ENCODE results near the gene BCAS3.
"Not testable (repeated sequence)": the region's sequence is repeated elsewhere in the genome, so short reads cannot be mapped to it uniquely, and the experiment has no call there.

The BCAS3 gene

DNA sequence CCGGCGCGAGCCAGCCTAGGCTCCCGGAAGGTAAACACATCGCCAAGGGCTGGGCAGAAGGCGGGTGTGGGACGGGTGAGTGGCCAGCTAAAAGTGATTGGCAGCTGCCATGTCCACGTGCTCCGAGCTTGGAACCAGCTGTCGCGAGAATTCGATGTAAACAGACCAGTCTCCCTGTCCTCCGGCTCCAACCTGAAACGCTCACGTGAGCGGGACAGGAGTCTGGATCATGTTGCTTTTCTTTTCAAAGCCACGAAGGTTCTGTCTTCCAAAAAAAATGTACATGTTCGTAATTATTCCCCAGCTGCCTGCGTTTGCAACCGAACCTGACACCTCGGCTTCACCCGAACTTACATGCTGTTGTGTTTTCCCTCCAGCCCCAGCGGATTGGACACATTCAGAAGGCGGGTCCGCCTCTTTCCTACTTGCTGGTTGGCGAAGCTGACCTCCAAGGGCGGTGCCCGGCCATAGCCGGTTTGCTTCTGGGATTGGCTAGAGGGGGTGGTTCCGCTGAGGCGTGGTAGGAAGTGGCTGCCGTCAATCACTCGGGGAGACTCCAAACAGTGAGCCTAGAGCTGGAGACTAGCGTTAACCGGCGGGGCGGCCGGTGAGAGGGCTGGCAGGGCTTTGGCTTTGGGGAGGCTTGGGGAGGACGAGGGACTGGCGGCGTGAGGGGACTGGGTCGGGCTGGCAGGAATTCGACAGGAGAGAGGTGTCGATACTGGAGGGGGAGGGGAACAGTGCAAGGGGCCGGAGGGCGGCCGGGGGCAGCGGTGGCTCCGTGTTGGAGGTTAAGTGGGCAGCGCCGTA is at the start of gene BCAS3:
TSS of gene BCAS3 (plus strand) at position 544 of the 810 bp plus-strand sequence.
- DNase-seq = peak; percentile 98

DNA sequence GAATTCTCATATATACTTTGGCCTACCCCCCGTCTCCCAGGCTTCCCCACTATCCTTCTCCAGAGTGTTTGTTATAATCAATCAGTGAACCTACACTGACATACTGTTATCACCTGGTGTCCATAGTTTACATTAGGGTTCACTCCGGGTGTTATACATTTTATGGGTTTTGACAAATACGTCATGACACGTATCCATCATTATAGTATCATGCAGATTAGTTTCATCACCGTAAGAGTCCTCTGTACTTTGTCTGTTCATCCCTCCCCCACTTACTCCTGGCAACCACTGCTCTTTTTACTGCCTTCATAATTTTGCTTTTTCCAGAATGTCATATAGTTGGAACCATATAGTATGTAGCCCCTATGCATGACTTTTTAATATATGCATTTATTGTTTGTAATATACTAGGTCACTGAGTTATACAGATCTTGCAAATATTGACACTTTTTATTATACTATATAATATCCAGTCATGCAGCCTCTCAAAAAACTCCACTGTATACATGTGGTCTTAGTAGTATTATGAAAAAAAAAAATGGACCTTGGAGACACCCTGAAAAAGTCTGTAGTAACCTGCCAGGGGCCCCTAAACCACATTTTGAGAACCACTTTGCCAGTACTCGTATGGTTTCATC is 49.3 kb upstream of the BCAS3 start:
- no peak for DNase-seq

DNA sequence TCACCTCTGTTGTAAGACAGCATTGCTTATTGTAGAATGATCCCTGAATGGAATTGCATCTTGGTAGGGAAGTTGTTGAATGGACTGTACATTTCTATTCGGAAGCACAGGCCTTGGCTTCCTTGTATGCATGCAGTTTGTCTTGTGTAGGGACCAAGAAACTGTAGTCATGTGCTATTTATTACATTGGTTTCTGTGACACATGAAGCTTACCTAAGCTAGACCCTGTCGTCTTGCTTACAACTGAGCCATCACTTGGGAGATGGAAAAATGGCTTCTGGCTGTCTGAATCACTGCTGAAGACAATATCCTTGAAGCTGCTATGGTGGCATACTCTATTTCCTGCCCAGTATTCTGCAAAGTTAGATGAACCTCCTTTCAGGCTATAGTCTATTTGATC is 48.5 kb upstream of the BCAS3 start:
- no peak for DNase-seq

DNA sequence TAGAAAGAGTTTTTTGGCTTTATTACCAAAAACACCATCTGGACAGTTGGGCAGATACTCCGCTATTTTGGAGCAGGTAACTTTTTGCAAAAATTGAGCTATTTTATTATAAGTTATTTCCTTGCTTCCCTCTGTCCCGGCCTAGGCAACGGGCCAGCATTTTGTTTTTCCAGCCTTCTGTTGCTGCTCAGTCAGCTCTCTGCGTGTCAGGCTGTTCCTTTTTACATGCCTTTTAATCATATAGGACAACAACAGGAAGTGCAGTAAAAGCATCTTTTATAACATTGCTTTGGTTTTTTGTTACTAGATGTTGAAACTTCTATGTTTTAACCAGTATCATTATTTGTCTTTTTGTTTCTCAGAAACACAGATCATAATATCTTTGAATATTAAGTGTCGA is 47.3 kb upstream of the BCAS3 start:
- no peak for DNase-seq

DNA sequence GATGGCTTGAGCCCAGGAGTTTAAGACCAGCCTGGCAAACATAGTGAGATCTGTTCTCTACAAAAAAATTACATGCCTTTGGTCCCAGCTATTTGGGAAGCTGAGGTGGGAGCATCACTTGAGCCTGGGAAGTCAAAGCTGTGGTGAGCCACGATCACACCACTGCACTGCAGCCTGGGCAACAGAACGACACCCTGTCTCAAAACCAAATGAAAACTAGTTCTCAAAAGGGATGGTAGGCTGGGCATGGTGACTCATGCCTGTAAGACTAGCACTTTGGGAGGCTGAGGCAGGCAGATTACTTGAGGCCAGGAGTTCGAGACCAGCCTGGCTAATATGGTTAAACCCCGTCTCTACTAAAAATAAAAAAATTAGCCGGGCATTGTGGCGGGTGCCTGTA is 46.5 kb upstream of the BCAS3 start:
- DNase-seq = no peak

DNA sequence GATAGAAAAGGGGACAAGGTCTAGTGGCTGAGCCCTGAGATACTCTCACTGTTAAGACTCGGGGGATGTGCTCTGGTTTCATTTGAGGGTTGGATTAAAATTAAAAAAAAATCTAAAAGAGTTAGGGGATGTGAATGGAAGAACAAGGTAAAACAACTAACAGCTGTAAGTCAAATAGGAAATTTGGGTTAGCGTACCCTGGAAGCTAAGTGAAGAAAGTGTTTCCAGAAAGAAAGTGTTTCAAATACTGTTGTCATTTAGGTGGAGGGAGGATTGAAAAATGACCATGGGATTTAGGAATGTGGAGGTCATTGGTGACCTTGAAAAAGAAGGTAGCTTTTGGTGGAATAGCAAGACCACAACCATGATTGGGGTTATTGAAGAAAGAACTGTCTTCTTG is 40.0 kb upstream of the BCAS3 start:
- DNase-seq = no peak

DNA sequence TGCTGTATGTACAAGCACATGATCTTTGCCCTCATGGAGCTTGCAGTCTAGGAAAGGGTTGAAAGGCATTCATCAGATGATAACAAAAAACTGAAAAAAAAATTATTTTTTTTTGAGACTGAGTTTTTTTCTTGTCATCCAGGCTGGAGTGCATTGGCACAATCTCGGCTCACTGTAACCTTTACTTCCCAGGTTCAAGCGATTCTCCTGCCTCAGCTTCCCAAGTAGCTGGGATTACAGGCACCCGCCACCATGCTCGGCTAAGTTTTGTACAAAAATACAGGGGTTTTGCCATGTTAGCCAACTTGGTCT is 38.7 kb upstream of the BCAS3 start:
- no peak for DNase-seq

DNA sequence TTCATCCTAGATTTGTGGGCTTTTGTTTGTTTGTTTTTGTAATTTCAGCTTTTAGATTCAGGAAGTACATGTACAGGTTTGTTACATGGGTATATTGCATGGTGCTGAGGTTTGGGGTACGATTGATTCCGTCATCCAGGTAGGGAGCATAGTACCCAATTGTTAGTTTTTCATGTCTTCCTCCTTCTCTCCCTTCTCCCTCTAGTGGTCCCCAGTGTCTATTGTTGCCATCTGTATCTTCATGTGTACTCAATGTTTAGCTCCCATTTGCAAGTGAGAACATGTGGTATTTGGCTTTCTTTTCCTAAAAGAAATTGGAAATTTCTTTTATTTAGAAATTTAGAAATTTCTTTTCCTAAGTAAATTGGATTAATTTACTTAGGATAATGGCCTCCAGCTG is 37.1 kb upstream of the BCAS3 start:
- no peak for DNase-seq

DNA sequence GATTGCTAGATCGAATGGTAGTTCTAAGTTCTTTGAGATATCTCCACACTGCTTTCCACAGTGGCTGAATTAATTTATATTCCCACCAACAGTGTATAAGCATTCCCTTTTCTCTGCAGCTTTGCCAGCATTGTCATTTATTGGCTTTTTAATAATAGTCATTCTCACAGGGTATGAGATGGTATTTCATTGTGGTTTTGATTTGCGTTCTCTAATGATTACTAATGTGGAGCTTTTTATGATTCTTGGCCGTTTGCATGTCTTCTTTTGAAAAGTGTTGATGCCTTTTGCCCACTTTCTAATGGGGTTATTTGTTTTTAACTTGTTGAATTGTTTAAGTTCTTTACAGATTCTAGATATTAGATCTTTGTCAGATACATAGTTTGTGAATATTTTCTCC is 36.5 kb upstream of the BCAS3 start:
- DNase-seq = no peak

DNA sequence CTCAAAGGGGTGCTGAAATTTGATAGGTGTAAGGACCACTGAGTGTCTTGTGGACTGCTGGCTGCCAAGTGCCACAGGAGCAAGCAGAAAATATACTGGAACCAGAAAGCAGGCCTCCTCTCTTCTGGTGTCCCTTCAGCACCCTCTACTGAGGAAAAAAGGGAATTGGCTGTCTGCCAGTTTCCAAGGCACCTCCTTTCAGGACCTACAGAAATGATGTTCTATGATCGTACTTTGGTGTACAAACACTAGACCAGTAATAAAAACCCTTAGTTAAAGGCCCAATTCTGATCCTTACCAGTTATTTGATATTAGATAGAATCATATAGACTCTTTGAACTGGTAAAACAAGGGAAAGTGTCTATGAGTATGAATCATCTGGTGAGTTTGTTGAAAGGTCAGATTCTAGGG is 35.8 kb upstream of the BCAS3 start:
- DNase-seq = peak; percentile 57

DNA sequence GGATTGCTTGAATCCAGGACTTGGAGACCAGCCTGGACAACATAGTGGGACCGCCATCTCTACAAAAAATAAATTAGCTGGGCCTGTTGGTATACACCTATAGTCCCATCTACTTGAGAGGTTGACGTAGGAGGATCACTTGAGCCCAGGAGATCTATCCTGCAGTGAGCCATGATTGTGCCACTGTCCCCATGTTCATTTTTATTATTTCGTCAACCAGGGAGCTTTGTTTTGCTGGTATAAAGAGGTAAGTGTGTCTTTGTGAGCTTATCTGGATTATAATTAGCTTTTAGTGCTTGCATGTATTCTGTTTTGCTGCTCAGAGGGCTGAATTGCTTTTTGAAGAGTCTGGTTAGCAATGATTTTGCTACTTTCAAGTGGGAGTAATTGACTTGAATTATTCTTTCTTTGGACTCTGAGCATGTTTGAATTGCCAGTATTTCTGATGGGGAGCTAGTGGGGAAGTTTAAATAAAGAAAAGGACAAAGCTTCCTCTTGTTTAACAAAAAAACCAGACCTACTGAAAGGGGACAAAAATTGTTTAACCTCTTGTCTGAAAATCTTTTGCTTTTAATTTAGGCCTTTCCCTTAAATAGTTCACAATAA is 31.6 kb upstream of the BCAS3 start:
- no peak for DNase-seq

DNA sequence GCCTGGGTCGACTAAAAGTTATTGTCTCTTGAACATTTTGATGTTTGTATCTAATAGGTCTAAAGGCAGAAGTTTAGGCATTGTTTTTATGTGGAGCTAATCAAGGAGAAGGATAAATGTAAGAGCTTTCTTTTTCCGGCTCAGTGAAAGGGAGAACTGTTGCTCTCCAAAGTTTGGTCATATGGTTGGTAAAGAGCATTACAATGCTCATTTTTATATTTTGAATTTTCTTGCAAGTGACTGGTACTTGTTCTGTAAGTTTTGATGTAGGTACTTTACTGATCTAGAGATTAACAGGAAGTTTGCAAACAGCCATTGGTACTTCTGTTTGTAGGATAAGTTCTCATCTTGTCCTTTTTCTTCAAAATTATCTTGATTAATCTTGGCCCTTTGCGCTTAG is 30.9 kb upstream of the BCAS3 start:
- no peak for DNase-seq

DNA sequence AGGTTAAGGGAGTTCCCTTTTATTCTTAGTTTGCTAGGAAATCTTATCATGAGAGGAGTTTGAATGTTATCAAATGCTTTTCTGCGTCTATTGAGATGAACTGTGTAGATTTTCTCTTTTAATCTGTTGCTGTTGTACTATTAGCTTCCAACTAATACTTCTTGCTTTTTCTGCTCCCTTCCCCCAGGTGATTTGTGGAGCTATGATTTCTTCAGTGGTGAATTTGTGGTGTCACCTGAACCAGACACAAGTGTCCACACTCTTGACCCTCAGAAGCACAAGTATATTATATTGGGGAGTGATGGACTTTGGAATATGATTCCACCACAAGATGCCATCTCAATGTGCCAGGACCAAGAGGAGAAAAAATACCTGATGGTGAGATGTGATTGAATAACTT is 29.9 kb upstream of the BCAS3 start:
- DNase-seq = no peak

DNA sequence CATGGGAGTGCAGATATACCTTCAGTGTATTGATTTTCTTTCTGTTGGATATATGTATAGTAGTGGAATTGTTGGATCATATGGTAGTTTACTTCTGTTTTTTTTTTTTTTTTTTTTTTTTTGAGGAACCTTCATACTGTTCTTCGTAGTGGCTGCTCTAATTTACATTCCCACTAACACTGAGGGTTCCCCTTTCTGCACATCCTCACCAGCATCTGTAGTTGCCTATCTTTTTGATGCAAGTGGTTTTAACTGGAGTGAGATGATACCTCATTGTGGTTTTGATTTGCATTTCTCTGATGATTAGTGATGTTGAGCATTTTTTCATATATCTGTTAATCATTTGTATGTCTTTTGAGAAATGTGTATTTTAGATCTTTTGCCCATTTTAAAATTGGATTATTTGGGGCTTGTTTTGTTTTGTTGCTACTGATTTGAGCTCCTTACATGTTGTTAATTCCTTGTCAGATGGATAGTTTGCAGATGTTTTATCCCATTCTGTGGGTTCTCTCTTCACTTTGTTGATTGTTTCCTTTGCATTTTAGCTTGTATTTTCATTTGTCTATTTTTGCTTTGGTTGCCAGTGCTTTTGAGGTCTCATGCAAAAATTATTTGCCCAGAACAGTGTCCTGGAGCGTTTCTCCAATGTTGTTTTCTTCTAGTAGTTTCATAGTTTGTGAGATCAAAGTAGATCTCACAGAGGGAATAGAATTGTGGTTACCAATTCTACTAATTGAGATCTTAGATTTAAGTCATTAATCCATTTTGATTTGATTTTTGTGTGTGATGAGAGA is 25.0 kb upstream of the BCAS3 start:
- peak; percentile 1 for DNase-seq

DNA sequence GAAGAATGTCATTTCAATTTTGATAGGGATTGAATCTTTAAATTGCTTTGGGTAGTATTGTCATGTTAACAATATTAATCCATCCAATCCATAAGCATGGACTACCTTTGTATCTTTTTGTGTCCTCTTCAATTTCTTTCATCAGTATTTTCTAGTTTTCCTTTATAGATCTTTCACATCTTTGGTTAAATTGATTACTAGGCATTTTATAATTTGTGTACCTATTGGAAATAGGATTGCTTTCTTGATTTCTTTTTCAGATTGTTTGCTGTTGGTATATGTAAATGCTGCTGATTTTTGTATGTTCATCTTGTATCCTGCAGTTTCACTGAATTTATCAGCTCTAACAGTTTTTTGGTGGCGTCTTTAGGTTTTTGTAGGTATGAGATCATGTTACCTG is 24.1 kb upstream of the BCAS3 start:
- no peak for DNase-seq

DNA sequence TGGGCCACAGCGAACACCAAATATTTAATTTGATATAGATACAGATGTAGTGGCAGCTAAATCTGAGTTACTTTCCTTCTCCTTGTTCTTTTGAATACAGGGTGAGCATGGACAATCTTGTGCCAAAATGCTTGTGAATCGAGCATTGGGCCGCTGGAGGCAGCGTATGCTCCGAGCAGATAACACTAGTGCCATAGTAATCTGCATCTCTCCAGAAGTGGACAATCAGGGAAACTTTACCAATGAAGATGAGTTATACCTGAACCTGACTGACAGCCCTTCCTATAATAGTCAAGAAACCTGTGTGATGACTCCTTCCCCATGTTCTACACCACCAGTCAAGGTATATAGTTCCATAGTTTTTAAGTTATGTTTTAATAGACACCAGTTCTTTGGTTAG is 21.2 kb upstream of the BCAS3 start:
- no peak for DNase-seq

DNA sequence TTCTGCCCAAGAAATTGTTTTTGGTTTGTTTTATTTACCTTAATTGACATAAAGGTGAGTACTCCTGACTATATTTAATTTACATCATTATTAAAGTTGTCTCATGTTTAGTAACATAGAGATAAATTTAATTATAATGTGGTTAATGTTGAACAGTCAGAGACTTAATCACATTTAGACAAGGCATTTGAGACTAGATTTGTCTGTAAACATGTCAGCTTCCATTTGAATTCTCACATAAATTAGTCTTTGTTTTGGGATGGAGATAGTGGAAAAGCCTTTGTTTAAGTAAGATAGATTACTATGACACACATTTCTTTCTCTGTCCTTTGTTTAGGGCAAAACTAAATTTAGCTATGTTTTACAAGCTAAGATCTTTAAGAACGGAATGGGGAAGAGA is 18.5 kb upstream of the BCAS3 start:
- DNase-seq = no peak

DNA sequence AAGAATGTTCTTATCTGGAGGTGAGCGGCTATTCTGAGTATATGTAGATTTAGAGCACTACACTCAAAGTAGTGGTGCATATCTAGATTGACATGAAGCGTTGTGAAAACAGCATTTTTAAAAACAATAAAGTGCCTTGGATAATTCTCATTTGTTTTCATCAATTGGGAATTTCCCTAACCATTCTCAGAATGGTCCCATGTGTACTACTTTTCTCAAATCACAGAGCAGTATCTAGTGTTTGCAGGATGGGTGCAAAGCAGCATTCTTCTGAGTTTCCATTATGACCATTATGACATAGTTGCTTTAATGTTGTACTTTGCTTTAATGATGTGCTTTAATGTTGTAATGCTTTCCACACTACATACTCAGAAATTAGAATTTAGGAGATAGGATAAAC is 16.2 kb upstream of the BCAS3 start:
- no peak for DNase-seq

DNA sequence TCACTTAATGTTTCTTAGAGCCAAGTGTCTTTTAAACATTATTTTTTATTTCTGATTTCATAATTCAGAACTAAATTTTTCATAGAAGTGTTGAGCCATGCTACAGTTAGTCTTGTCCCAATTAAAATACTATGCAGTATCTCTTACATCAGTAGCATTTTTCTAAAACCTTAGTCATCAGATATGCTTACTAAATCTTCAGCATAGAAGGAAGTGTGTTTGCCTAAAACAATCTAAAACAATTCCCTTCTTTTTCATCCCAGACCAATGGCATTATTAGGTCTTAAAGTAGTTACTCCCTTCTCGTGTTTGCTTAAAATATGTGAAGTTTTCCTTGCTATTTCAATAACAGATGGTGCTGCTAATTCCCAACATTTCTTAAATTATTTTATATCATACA is 13.6 kb upstream of the BCAS3 start:
- DNase-seq = no peak

DNA sequence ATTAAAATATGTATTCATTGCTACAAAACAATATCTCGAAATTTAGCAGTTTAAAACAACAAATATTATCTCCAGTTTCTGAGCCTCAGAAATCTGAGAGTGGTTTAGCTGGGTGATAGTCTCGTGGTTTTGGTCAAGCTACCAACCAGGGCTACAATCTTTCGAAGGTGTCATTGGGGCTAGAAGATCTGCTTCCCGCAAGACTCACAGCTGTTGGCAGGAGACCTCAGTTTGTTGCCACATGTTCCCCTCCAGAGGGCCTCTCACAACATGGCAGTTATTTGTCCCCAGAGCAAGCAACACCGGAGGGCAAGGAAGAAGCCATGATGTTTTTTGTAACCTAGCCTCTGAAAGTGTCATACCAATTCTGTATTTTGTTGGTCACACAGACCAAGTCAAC is 12.0 kb upstream of the BCAS3 start:
- DNase-seq = no peak

DNA sequence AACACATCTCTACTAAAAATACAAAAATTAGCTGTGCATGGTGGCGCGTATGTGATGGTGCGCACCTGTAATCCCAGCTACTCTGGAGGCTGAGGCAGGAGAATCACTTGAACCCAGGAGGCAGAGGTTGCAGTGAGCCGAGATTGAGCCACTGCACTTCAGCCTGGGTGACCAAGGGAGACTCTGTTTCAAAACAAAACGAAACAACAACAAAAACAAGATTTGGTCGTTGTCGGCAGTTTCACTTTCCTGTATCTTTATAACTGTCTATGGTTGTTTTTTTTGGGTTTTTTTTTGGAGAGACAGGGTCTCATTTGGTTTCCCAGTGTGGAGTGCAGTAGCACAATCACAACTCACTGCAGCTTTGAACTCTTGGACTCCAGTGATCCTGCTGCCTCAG is 8.9 kb upstream of the BCAS3 start:
- not testable (repeated sequence) for DNase-seq

DNA sequence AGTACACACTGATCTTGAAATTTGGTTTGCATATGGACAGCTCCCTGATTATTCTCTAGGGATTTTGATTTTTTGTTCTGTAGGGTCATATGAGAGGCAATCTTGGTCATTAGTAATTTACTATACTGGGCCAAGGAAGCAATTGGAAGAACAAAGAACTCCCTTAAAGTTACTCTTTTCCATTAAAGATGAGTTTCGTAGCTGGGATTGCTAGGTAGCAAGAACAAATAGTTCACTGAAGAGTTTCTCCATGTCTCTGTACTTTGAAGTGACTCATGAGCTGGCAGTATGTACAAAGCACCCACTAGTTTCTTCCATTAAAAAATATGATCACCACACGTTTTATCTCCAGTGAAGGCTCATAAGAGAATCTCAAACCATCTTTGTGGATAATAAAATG is 6.2 kb upstream of the BCAS3 start:
- DNase-seq = no peak

DNA sequence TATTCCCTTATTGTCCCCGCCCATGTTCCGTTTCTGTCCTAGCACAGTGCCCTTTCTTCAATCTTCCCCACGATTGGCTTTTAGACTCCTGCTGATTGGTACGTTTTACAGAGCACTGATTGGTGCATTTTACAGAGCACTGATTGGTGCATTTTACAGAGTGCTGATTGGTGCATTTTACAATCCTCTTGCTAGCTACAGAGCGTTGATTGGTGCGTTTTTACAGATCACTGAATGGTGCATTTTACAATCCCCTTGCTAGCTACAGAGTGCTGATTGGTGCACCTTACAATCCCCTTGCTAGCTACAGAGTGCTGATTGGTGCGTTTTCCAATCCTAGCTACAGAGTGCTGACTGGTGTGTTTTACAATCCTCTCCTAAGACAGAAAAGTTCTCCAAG is 3.0 kb upstream of the BCAS3 start:
- DNase-seq = not testable (repeated sequence)

DNA sequence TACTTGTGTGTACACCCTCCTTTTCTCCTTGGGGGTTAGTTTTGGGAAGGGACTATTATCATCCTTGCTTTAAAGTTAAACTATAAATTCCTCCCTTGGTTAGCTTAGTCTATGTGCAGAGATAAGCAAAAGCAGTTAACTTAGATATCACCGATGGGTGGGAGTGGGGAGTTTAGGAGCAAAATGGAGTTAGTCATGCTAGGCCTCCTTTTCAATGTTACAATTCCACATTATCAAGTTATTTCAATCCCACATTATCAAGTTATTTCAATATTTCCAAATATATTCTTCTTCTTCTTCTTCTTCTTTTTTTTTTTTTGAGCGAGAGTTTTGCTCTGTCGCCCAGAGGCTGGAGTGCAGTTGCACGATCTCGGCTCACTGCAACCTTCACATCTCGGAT is 1.7 kb upstream of the BCAS3 start:
- no peak for DNase-seq

Data from CD4-positive, alpha-beta T cell treated with Interleukin-4 for 4 hours (primary cell).